K562 (cell line): ENCODE data around the gene C20orf173. TPM values are rescaled to one million over a fixed set of nuclear protein-coding genes. Genes with fewer than 3 reads are reported as not detected.

Experiments
- BMI1 ChIP-seq: fragments of 150-350 bp; IDR thresholded peaks from 2 replicates; pipeline ENCODE4 v1.6.1; 2014; ENCODE audit warnings: low read length
- CEBPG ChIP-seq, 3 experiments: fragments of 200-800 bp in 1 of 3; sonication (Bioruptor generic) in 1 of 3; sonication (generic) in 1 of 3; formaldehyde crosslinking in 1 of 3; IDR thresholded peaks in 2 of 3; conservative IDR thresholded peaks in 1 of 3; 2 replicates each; pipeline versions ENCODE4 v1.6.1 to v1.8.0; 2016 to 2022; ENCODE audit warnings: missing compliant biosample characterization in 2 of 3, missing genetic modification characterization in 2 of 3, mild to moderate bottlenecking in 1 of 3, missing genetic modification reagents in 1 of 3
- EGR1 ChIP-seq: fragments of 450-650 bp; conservative IDR thresholded peaks from 2 replicates; pipeline ENCODE4 v1.6.1; 2017; ENCODE audit warnings: mild to moderate bottlenecking
- EP400 ChIP-seq: fragments of 450-650 bp; IDR thresholded peaks from 2 replicates; pipeline ENCODE4 v1.6.1; 2017; ENCODE audit warnings: antibody characterized with exemption, mild to moderate bottlenecking, moderate library complexity
- ETS2 ChIP-seq: IDR thresholded peaks from 2 replicates; pipeline ENCODE4 v1.6.1; 2016; ENCODE audit warnings: borderline replicate concordance, missing genetic modification characterization, mild to moderate bottlenecking, moderate library complexity, missing compliant biosample characterization; ENCODE audit not compliant: poor library complexity, severe bottlenecking
- FIP1L1 ChIP-seq: fragments of 200-400 bp; formaldehyde crosslinking; IDR thresholded peaks from 2 replicates; pipeline ENCODE4 v1.6.1; 2018; ENCODE audit warnings: mild to moderate bottlenecking, low read depth, low read length; ENCODE audit not compliant: poor library complexity, severe bottlenecking
- HDAC3 ChIP-seq: fragments of 450-650 bp; IDR thresholded peaks from 2 replicates; pipeline ENCODE4 v1.6.1; 2018; ENCODE audit warnings: borderline replicate concordance, mild to moderate bottlenecking, moderate library complexity; ENCODE audit not compliant: partially characterized antibody
- ILF3 ChIP-seq: fragments of 450-650 bp; IDR thresholded peaks from 2 replicates; pipeline ENCODE4 v1.6.1; 2018; ENCODE audit warnings: antibody characterized with exemption, mild to moderate bottlenecking, moderate library complexity, borderline replicate concordance
- KLF6 ChIP-seq: fragments of 250-450 bp; sonication (Bioruptor Pico); IDR thresholded peaks from 2 replicates; pipeline ENCODE4 v1.4.0; 2020; ENCODE audit warnings: mild to moderate bottlenecking, moderate library complexity, borderline replicate concordance
- MEIS2 ChIP-seq: fragments of 450-650 bp; IDR thresholded peaks from 2 replicates; pipeline ENCODE4 v1.6.1; 2014; ENCODE audit warnings: mild to moderate bottlenecking; ENCODE audit not compliant: partially characterized antibody
- NR2F6 ChIP-seq: fragments of 450-650 bp; formaldehyde crosslinking; IDR thresholded peaks from 2 replicates; pipeline ENCODE4 v1.4.0; 2020; ENCODE audit warnings: mild to moderate bottlenecking
- STAT5A ChIP-seq: IDR thresholded peaks from 2 replicates; pipeline ENCODE4 v1.6.1; 2012; ENCODE audit warnings: low read length, inconsistent platforms, borderline replicate concordance
- ZFX ChIP-seq: sonication (generic); formaldehyde crosslinking; IDR thresholded peaks from 2 replicates; pipeline ENCODE4 v1.8.0; 2022; ENCODE audit warnings: mild to moderate bottlenecking, missing genetic modification reagents, moderate library complexity
- ZNF384 ChIP-seq: IDR thresholded peaks from 2 replicates; pipeline ENCODE4 v1.6.1; 2012; ENCODE audit warnings: low read depth, low read length, improper control_type of control experiment
- ZNF696 ChIP-seq: fragments of 250-450 bp; sonication (Bioruptor Pico); conservative IDR thresholded peaks from 2 replicates; pipeline ENCODE4 v1.4.0; 2020; ENCODE audit warnings: mild to moderate bottlenecking, moderate library complexity
- polyA plus RNA-seq, 8 experiments: library from polyadenylated mRNA; depleted of rRNA in 4 of 8; stranded (reverse) in 5 of 8; unstranded in 3 of 8; fragments of >200 nt; fragmentation: Nextera tagmentation in 2 of 8; fragmentation: Illumina TruSeq in 1 of 8; extraction: Ambion mirVana in 2 of 8; extraction: Trizol in 1 of 8; gene quantifications; 2 replicates each; pipeline versions ENCODE4 v1.2.1 to v1.2.3, GENCODE V29; 2011 to 2014; ENCODE audit warnings: inconsistent platforms in 1 of 8, missing spikeins in 1 of 8
- total RNA-seq, 7 experiments: library from RNA; depleted of rRNA in 6 of 7; stranded (reverse); fragments of >200 nt in 6 of 7; fragmentation: Illumina TruSeq in 2 of 7; extraction: Trizol in 2 of 7; gene quantifications; 2 replicates each; pipeline versions ENCODE4 v1.2.1 to v1.2.3, GENCODE V29; 2011 to 2021; ENCODE audit warnings: low replicate concordance in 1 of 7
- TF ChIP-seq, protein P1 (sequence below): sonication (generic); formaldehyde crosslinking; IDR thresholded peaks from 2 replicates; pipeline ENCODE4 v1.8.1; 2023; ENCODE audit warnings: mild to moderate bottlenecking, missing genetic modification reagents, moderate library complexity
- TF ChIP-seq, protein P2 (sequence below), 3 experiments: IDR thresholded peaks in 2 of 3; conservative IDR thresholded peaks in 1 of 3; 2 replicates each; pipeline ENCODE4 v1.5.1; 2011 to 2012; ENCODE audit warnings: low read length in 3 of 3, mild to moderate bottlenecking in 3 of 3, control low read depth in 2 of 3, improper control_type of control experiment in 1 of 3, inconsistent platforms in 1 of 3, low read depth in 1 of 3, mixed read lengths in 1 of 3, moderate library complexity in 1 of 3; ENCODE audit not compliant: insufficient read depth in 2 of 3
- TF ChIP-seq, protein P3 (sequence below): fragments of 250-450 bp; sonication (Bioruptor Pico); IDR thresholded peaks from 2 replicates; pipeline ENCODE4 v1.4.0; 2020; ENCODE audit warnings: mild to moderate bottlenecking, moderate library complexity
- TF ChIP-seq, protein P4 (sequence below): sonication (generic); formaldehyde crosslinking; IDR thresholded peaks from 2 replicates; pipeline ENCODE4 v1.9.0; 2022; ENCODE audit warnings: mild to moderate bottlenecking, missing genetic modification reagents

C20orf173 gene
- total and polyA plus RNA-seq, 9 of the 15 experiments (the other 6 are each of a cell fraction or from before 2014, with no cell fraction given) = not detected

DNA sequence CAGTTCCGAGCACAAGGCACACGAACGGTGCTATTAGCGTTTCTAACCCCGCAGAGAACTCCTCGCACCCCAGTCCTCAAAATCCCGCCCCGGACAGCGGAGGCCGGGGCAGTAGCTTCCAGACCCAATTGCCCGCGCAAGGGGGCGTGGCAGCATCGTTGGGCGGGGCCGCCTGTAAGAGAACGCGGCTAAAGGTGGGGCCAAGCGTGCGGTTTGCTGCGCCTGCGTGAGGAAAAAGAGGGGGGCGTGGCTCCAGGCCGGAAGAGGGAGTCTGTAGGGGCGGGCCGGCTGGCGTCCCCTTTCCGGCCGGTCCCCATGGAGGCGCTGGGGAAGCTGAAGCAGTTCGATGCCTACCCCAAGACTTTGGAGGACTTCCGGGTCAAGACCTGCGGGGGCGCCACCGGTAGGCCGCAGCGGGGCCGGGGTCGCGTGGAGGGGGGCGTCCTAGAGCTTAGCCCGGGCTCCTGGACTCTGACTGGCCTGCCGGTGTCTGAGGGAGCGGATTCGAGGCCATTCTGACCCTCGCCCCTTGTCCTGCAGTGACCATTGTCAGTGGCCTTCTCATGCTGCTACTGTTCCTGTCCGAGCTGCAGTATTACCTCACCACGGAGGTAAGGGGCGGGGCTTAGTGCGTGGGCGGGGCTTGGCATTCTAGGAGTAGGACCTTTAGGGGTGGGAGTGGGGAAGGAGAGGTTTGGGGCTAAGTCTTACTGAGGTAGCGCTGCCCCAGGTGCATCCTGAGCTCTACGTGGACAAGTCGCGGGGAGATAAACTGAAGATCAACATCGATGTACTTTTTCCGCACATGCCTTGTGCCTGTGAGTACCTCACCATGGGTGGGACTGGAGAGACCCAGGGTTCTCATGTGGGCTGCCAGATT lies 12.6 kb upstream of the C20orf173 start, which contains the start of gene ERGIC3 (continued):
- TF ChIP-seq, protein P1, sequence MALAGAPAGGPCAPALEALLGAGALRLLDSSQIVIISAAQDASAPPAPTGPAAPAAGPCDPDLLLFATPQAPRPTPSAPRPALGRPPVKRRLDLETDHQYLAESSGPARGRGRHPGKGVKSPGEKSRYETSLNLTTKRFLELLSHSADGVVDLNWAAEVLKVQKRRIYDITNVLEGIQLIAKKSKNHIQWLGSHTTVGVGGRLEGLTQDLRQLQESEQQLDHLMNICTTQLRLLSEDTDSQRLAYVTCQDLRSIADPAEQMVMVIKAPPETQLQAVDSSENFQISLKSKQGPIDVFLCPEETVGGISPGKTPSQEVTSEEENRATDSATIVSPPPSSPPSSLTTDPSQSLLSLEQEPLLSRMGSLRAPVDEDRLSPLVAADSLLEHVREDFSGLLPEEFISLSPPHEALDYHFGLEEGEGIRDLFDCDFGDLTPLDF (CRISPR knock-in tag) = peak; percentile 82
- TF ChIP-seq ZNF696 (no peak), STAT5A (no peak), EP400 (peak; percentile 91), ZNF384 (no peak), FIP1L1 (peak; percentile 64), ILF3 (no peak), KLF6 (CRISPR knock-in tag) (peak; percentile 56; the same call in 1 of the 2 replicates), MEIS2 (peak; percentile 86), BMI1 (no peak), EGR1 (peak; percentile 94), ZFX (CRISPR knock-in tag) (peak; percentile 91), HDAC3 (no peak), ETS2 (no peak), NR2F6 (CRISPR knock-in tag) (no peak), CEBPG (CRISPR knock-in tag; IDR thresholded peaks at IDR 0.05) (peak; percentile 74), CEBPG (tag; conservative IDR thresholded peaks at IDR 0.05 in 1 of 2, IDR thresholded peaks at IDR 0.05 in 1 of 2) (no peak)
- TF ChIP-seq, protein P2, sequence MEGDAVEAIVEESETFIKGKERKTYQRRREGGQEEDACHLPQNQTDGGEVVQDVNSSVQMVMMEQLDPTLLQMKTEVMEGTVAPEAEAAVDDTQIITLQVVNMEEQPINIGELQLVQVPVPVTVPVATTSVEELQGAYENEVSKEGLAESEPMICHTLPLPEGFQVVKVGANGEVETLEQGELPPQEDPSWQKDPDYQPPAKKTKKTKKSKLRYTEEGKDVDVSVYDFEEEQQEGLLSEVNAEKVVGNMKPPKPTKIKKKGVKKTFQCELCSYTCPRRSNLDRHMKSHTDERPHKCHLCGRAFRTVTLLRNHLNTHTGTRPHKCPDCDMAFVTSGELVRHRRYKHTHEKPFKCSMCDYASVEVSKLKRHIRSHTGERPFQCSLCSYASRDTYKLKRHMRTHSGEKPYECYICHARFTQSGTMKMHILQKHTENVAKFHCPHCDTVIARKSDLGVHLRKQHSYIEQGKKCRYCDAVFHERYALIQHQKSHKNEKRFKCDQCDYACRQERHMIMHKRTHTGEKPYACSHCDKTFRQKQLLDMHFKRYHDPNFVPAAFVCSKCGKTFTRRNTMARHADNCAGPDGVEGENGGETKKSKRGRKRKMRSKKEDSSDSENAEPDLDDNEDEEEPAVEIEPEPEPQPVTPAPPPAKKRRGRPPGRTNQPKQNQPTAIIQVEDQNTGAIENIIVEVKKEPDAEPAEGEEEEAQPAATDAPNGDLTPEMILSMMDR (IDR thresholded peaks at IDR 0.05 in 2 of 3, conservative IDR thresholded peaks at IDR 0.05 in 1 of 3; ENCODE audit: insufficient read depth in 2 of 3, low read depth in 1 of 3, low read length in 3 of 3) = 0 out of 6 replicates have a peak, but pooled peaks of 1 of the 3 experiments have one; percentile 4
- TF ChIP-seq, protein P3, sequence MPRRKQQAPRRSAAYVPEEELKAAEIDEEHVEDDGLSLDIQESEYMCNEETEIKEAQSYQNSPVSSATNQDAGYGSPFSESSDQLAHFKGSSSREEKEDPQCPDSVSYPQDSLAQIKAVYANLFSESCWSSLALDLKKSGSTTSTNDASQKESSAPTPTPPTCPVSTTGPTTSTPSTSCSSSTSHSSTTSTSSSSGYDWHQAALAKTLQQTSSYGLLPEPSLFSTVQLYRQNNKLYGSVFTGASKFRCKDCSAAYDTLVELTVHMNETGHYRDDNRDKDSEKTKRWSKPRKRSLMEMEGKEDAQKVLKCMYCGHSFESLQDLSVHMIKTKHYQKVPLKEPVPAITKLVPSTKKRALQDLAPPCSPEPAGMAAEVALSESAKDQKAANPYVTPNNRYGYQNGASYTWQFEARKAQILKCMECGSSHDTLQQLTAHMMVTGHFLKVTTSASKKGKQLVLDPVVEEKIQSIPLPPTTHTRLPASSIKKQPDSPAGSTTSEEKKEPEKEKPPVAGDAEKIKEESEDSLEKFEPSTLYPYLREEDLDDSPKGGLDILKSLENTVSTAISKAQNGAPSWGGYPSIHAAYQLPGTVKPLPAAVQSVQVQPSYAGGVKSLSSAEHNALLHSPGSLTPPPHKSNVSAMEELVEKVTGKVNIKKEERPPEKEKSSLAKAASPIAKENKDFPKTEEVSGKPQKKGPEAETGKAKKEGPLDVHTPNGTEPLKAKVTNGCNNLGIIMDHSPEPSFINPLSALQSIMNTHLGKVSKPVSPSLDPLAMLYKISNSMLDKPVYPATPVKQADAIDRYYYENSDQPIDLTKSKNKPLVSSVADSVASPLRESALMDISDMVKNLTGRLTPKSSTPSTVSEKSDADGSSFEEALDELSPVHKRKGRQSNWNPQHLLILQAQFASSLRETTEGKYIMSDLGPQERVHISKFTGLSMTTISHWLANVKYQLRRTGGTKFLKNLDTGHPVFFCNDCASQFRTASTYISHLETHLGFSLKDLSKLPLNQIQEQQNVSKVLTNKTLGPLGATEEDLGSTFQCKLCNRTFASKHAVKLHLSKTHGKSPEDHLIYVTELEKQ (CRISPR knock-in tag) = no peak
- TF ChIP-seq, protein P4, sequence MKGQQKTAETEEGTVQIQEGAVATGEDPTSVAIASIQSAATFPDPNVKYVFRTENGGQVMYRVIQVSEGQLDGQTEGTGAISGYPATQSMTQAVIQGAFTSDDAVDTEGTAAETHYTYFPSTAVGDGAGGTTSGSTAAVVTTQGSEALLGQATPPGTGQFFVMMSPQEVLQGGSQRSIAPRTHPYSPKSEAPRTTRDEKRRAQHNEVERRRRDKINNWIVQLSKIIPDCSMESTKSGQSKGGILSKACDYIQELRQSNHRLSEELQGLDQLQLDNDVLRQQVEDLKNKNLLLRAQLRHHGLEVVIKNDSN (CRISPR knock-in tag) = no peak
